UCSD-AML1 (cell line): ENCODE measurements around the gene KPNB1.

Experiments used
- DNase-seq: peaks from one replicate; lab custom pipeline; 2025; ENCODE audit not compliant: unreplicated experiment; lab: John Stamatoyannopoulos, UW

KPNB1 gene

GRCh38 chr17:47711366-47712099 is 61.8 kb downstream of the KPNB1 start:
- DNase-seq = no peak

DNA sequence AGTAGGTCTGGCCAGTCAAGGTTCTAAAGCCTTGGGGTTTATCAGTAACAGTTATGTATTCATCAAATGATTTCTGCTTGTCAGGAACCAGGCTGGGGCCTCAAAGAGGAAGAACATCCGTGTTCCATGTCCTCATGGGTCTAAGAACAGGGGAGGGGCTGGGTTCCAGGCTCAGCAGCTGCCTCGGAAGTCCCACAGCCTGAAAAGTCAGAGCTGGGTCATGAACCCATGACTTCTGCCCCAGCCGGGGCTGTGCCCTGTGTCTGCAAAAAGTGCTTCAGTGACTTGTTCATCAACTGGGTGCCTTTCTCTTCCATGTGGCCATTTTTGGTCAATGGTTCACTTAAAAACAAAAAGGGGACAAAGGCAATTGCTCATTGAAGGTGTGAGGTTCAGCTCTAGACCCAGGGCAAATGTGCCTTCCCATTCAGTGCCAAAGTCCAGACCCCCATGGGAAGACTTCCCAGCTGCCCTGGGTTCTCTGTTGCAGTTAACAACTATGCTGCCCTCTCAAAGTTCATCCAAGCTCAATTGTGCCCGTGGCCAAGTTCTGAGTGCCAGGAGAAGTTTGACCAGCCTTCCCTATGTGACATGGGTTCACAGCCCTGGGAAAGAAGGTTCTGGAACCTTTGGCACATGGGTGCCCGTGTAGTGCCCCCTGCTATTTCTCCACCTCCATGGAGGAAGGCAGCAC is 62.8 kb downstream of the KPNB1 start:
- peak; percentile 41 for DNase-seq

DNA sequence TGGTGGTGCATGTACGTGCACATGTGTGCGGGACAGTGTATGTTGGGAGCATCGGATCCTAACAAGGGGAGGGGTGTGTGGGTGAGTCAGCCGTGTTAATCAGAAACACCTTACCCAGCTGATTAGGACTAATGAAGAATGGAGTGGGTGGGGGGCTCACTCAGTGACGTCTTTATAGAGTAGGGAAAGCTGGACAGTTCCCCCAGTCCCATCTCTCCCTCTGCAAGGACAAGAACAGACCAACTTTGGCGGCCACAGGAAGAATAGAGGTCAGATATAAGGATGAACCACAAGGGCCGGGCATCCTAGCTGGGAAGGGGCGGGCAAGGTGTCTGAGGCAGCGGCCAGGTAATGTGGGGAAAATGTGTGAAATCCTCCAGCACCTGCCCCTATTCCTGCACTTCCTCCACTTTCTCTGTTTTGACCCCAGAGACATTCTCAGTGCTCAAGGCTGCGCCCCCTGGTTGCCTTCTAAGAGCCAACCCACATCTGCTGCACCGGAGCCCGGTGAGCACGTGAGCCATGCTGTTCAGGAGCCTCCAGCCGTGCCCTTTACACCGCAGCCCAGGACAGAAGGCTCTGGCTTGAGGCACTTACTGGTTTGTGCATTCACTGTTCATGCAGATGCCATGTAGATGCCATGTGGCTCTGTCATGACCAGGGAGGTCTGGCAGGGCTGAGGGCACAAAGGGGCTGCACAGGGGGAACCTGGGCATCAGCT is 64.4 kb downstream of the KPNB1 start:
- no peak for DNase-seq

GRCh38 chr17:47714773-47715396 is 65.2 kb downstream of the KPNB1 start:
- DNase-seq = no peak

GRCh38 chr17:47715669-47716325 is 66.1 kb downstream of the KPNB1 start:
- DNase-seq = no peak

DNA sequence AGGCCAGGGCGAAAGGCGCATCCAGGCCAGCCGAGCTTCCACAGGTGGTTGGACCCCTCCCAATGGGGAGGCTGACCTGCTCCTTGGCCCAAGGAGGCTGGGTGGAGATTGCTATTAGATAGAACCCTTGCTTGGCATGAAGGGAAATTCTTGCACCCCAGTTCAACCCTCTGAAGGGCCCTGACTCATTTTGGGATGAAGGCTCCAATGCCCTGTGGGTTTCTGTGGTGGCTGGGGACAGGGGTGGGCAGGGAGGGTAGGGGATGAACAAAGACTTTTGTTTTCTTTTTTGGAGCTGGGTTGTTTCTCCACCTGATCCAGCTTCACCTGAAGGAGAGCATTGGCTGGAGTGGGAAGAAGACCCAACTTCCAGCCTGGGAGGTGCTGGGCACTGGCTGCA is 66.7 kb downstream of the KPNB1 start:
- DNase-seq = no peak

- peak; percentile 48 for DNase-seq
These were observed 67.6 kb downstream of the KPNB1 start for GRCh38 chr17:47717261-47717697.

DNA sequence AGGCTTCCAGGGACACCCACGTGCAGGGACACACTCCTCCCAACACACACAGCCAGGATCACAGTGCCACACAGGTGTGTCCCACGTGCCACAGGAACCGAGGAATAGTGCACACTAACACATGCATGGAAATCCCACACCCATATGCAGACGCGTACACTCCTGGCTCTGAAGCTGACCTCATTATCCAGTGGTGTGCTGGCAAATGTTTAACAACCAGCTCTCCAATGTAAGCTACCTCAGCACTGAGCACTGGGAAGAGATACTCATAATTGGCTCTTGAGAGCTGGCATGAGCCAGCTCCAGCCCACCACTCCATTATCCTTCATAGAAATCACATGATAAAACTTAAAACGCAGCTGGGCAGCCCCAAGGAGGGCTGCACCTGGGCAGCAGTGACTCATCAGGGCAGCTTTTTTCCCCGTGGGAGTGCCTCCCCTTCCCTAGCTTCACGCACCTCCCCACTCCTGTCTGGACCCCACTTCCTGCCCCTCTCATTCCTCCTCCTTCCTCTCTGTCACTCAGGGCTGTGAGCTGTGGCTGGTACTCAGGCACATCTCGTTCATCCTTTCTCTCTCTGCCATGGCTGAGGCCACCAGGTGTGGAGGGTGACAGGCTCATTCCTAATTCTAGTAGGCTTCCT is 68.4 kb downstream of the KPNB1 start:
- DNase-seq = peak; percentile 32

- no peak for DNase-seq
These were observed 69.1 kb downstream of the KPNB1 start for GRCh38 chr17:47718634-47719405.

DNA sequence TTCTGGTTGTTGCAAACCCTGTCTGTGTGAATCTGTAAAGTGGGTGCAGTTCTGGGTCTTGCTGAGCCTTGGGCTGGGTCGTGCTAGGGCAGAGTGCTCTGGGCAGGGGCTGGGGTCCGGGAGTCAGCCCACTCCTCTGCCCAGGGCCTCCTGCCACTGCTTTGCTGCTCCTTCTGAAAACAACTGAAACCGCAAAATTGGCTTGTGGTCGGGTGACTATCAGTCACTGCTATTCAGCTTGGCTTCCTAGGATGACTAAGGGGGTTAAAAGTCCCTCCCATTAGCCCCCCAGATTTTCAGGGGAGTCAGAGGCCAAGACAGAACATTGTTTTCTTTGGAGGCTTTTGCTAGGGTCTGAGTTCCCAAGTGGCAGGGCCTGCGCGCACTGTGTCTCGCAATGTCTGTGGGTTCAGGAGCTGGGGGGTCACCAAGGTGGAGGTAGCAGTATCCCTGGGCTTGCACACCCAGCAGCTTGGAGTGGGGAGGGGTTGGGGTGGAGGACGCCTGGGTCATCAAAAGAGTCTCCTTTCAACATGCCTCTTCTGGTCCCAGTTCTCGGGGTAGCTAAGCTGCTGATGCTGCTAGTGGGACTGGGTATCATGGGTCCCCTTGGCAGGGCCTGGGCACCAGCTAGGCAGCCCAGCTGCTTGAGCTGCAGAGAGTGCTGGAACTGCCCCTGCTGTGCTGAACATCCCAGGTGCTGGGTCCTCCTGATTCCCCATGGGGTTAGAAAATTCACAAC is 69.9 kb downstream of the KPNB1 start:
- DNase-seq = peak; percentile 54

- no peak for DNase-seq
These were observed 70.5 kb downstream of the KPNB1 start for GRCh38 chr17:47720196-47720595.

DNA sequence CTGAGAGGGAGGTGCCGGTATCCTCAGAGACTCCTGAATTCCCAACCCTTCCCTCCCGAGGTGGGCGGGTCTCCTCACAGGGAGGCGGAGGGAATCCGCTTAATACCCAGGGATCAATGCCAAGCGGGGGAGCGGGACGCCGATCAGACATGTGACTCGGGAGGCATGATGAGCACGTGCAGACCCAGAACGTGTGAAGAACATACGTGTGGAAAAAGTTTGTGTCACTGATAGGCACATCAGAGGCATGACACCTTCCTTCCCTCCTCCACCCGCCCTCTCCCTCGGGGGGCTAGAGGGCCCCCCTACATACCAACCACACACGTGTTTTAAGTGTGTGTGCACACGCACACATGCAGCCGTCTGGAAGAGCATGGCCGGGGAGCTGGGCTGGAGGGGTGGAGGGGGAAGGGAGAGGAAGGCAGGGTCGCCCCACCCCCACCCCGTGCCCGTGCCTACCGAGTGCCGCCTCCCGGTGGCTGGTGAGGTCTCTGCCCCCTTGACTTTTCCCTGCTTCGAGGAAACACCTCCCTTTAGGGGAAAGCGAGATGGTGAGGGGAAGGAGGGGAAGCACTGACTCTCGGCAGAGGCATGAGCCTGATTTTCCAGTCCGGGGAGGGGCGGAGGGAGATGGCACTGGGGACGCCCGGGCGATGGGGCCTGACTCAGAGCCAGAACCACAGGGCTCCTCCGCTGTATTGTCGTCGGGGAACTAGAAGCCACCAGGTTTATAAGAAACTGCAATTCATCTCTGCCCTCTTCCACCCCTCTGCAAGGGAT is 71.2 kb downstream of the KPNB1 start:
- DNase-seq = peak; percentile 75

GRCh38 chr17:47721725-47722124 is 72.0 kb downstream of the KPNB1 start:
- no peak for DNase-seq

- DNase-seq = no peak
These were observed 75.0 kb downstream of the KPNB1 start for GRCh38 chr17:47724705-47725104.

GRCh38 chr17:47725446-47726111 is 75.9 kb downstream of the KPNB1 start:
- no peak for DNase-seq

- no peak for DNase-seq
These were observed 77.3 kb downstream of the KPNB1 start for GRCh38 chr17:47726796-47727703.

DNA sequence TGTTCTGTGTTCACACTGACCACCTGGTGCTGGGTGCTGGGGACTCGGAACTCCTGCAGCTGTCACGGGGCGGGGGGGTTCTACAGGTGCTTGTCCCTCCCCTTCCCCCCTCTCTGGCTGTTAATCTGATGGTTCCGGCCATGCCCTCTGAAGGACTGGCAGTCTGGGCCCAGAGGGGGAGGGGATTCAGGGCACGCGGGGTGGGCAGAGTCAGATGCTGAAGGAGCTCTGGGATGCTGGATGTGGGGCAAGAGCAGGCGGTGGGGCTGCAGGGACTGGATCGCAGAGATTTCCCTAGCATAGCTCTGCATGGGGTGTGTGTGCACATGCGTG is 78.0 kb downstream of the KPNB1 start:
- no peak for DNase-seq
